NCI-H1694 treated with DMSO at 0.1 percent for 48 hours (cell line): ENCODE data around the gene FAM131C.

ENCODE experiments used
- DNase-seq: peaks from one replicate; lab custom pipeline; 2025; lab: John Stamatoyannopoulos, UW

FAM131C gene

GRCh38 chr1:16101623-16102022 is 28.2 kb upstream of the FAM131C start:
- no peak for DNase-seq

GRCh38 chr1:16099412-16099811 is 26.0 kb upstream of the FAM131C start:
- DNase-seq, result no peak

GRCh38 chr1:16095447-16095846 is 22.0 kb upstream of the FAM131C start:
- DNase-seq, result no peak

- no peak for DNase-seq
These were observed 21.2 kb upstream of the FAM131C start for GRCh38 chr1:16094453-16095158.

- no peak for DNase-seq
These were observed 20.2 kb upstream of the FAM131C start for GRCh38 chr1:16093611-16094010.

GRCh38 chr1:16092923-16093511 is 19.6 kb upstream of the FAM131C start:
- no peak for DNase-seq

GRCh38 chr1:16092097-16092922 is 18.9 kb upstream of the FAM131C start:
- no peak for DNase-seq

- DNase-seq, result no peak
These were observed 17.8 kb upstream of the FAM131C start for GRCh38 chr1:16091296-16091695.

GRCh38 chr1:16090076-16090826 is 16.8 kb upstream of the FAM131C start:
- no peak for DNase-seq

- DNase-seq, result no peak
These were observed 15.5 kb upstream of the FAM131C start for GRCh38 chr1:16088996-16089395.

- no peak for DNase-seq
These were observed 15.0 kb upstream of the FAM131C start for GRCh38 chr1:16088351-16088911.

GRCh38 chr1:16087733-16088132 is 14.3 kb upstream of the FAM131C start:
- DNase-seq, result no peak

GRCh38 chr1:16085522-16085921 is 12.1 kb upstream of the FAM131C start:
- no peak for DNase-seq

GRCh38 chr1:16083486-16083885 is 10.0 kb upstream of the FAM131C start:
- no peak for DNase-seq

GRCh38 chr1:16082283-16083038 is 9.0 kb upstream of the FAM131C start:
- DNase-seq, result no peak

GRCh38 chr1:16081636-16082035 is 8.2 kb upstream of the FAM131C start:
- DNase-seq, result no peak

- no peak for DNase-seq
These were observed 7.1 kb upstream of the FAM131C start for GRCh38 chr1:16080422-16081150.

- DNase-seq, result peak; percentile 68
These were observed 5.6 kb upstream of the FAM131C start for GRCh38 chr1:16078925-16079656.

GRCh38 chr1:16077406-16078245 is 4.2 kb upstream of the FAM131C start:
- DNase-seq, result no peak
